GM23338 (cell line): ENCODE measurements around the gene UBFD1. TPM values are rescaled to one million over a fixed set of nuclear protein-coding genes. Genes with fewer than 3 reads are reported as not detected.

ENCODE experiments used
- ATAC-seq: fragments of 200-7000 bp; cut with Tn5 transposase; 3 replicates; pipeline ENCODE4 v1.9.1; 2020
- DNase-seq: peaks from one replicate; pipeline ENCODE4 v3.0.0-alpha.2; 2015; ENCODE audit warnings: low spot score
- H2AFZ ChIP-seq: fragments of 200-600 bp; sonication (generic); 2 replicates; pipeline ENCODE4 v1.8.0; 2016; ENCODE audit warnings: antibody characterized with exemption, mild to moderate bottlenecking, moderate library complexity
- H3F3A ChIP-seq: fragments of 200-600 bp; sonication (generic); replicated peaks from 2 replicates; pipeline ENCODE4 v1.8.0; 2017; ENCODE audit warnings: antibody characterized with exemption, mixed run types, low read depth
- H3K27ac ChIP-seq: fragments of 200-600 bp; sonication (generic); 2 replicates; pipeline ENCODE4 v1.6.1; 2016; ENCODE audit warnings: low read depth
- H3K27me3 ChIP-seq: fragments of 200-600 bp; sonication (generic); 2 replicates; pipeline ENCODE4 v1.8.0; 2016; ENCODE audit warnings: mild to moderate bottlenecking, mixed run types, moderate library complexity; ENCODE audit not compliant: insufficient read depth
- H3K36me3 ChIP-seq: fragments of 200-600 bp; sonication (generic); 2 replicates; pipeline ENCODE4 v1.8.0; 2016; ENCODE audit warnings: mild to moderate bottlenecking; ENCODE audit not compliant: insufficient read depth
- H3K4me1 ChIP-seq: fragments of 200-600 bp; sonication (generic); 2 replicates; pipeline ENCODE4 v1.8.0; 2016; ENCODE audit warnings: mild to moderate bottlenecking, moderate library complexity; ENCODE audit not compliant: insufficient read depth
- H3K4me2 ChIP-seq: fragments of 200-600 bp; sonication (generic); 2 replicates; pipeline ENCODE4 v1.7.1; 2017; ENCODE audit warnings: mixed run types
- H3K4me3 ChIP-seq: fragments of 200-600 bp; sonication (generic); 2 replicates; pipeline ENCODE4 v1.6.1; 2016; ENCODE audit warnings: mixed run types
- H3K79me2 ChIP-seq: fragments of 200-600 bp; sonication (generic); replicated peaks from 2 replicates; pipeline ENCODE4 v1.8.0; 2017; ENCODE audit warnings: mild to moderate bottlenecking; ENCODE audit not compliant: insufficient read depth
- H3K9me2 ChIP-seq: fragments of 200-600 bp; sonication (generic); 2 replicates; pipeline ENCODE4 v1.8.0; 2017; ENCODE audit not compliant: insufficient read depth
- H4K20me1 ChIP-seq: fragments of 200-600 bp; sonication (generic); replicated peaks from 2 replicates; pipeline ENCODE4 v1.8.0; 2017; ENCODE audit warnings: mild to moderate bottlenecking; ENCODE audit not compliant: insufficient read depth
- H3K27ac Mint-ChIP-seq: 2 replicates; pipeline ENCODE4 v1.8.0; 2020; ENCODE audit warnings: inconsistent platforms, mild to moderate bottlenecking, moderate library complexity, mixed read lengths
- H3K27me3 Mint-ChIP-seq: 3 replicates; pipeline ENCODE4 v1.8.0; 2022; ENCODE audit warnings: low read depth, mild to moderate bottlenecking, moderate library complexity, mixed read lengths, inconsistent platforms; ENCODE audit not compliant: insufficient read depth, poor library complexity
- H3K36me3 Mint-ChIP-seq: 3 replicates; pipeline ENCODE4 v1.8.0; 2021; ENCODE audit warnings: low read depth, mild to moderate bottlenecking, inconsistent platforms, moderate library complexity, mixed read lengths
- H3K4me1 Mint-ChIP-seq: 3 replicates; pipeline ENCODE4 v1.8.0; 2020; ENCODE audit warnings: mild to moderate bottlenecking, inconsistent platforms, mixed read lengths
- H3K4me3 Mint-ChIP-seq: 3 replicates; pipeline ENCODE4 v1.8.0; 2021; ENCODE audit warnings: moderate library complexity, mild to moderate bottlenecking, inconsistent platforms, mixed read lengths
- H3K9me3 Mint-ChIP-seq: 3 replicates; pipeline ENCODE4 v1.8.0; 2020; ENCODE audit warnings: moderate library complexity, mild to moderate bottlenecking, inconsistent platforms, mixed read lengths
- CREB1 ChIP-seq: fragments of 250-450 bp; sonication (Bioruptor Pico); IDR thresholded peaks from 2 replicates; pipeline ENCODE4 v1.5.0; 2020; ENCODE audit warnings: low read depth, mild to moderate bottlenecking, moderate library complexity
- ETS1 ChIP-seq: IDR thresholded peaks from 2 replicates; pipeline ENCODE4 v1.6.1; 2016; ENCODE audit warnings: antibody characterized with exemption
- EZH2 ChIP-seq: fragments of 200-600 bp; sonication (generic); IDR thresholded peaks from one replicate; pipeline ENCODE4 v1.8.0; 2017; ENCODE audit warnings: antibody characterized with exemption, mild to moderate bottlenecking, low read depth; ENCODE audit not compliant: unreplicated experiment
- NANOG ChIP-seq: IDR thresholded peaks from 2 replicates; pipeline ENCODE4 v1.6.1; 2016; ENCODE audit warnings: antibody characterized with exemption, borderline replicate concordance
- POLR2AphosphoS5 ChIP-seq: IDR thresholded peaks from 2 replicates; pipeline ENCODE4 v1.6.1; 2016; ENCODE audit warnings: antibody characterized with exemption, low read depth
- ZNF331 ChIP-seq: fragments of 250-450 bp; sonication (Bioruptor Pico); IDR thresholded peaks from 2 replicates; pipeline ENCODE4 v1.5.0; 2020; ENCODE audit warnings: low read depth, mild to moderate bottlenecking, moderate library complexity
- ZNF462 ChIP-seq: fragments of 250-450 bp; sonication (Bioruptor Pico); IDR thresholded peaks from 2 replicates; pipeline ENCODE4 v1.5.0; 2020; ENCODE audit warnings: mild to moderate bottlenecking, moderate library complexity
- polyA plus RNA-seq: library from polyadenylated mRNA; unstranded; fragments of >200 nt; fragmentation: Nextera tagmentation; extraction: Ambion mirVana; gene quantifications from 2 replicates; pipeline ENCODE4 v1.2.1, GENCODE V29; 2016
- total RNA-seq: library from RNA; depleted of rRNA; stranded (reverse); fragments of >200 nt; shearing (Covaris generic); gene quantifications from 2 replicates; pipeline ENCODE4 v1.2.3, GENCODE V29; 2014
- TF ChIP-seq, protein P1 (sequence below), 2 experiments: fragments of 200-600 bp in 1 of 2; sonication (generic) in 1 of 2; conservative IDR thresholded peaks; 2 replicates each; pipeline versions ENCODE4 v1.5.1 to v1.6.1; 2016 to 2017; ENCODE audit warnings: antibody characterized with exemption in 2 of 2, low read depth in 2 of 2, mild to moderate bottlenecking in 2 of 2, moderate library complexity in 1 of 2

The UBFD1 gene
- total and polyA plus RNA-seq, 2 experiments from 2014 or later, result 28.5 to 249 TPM

- Histone ChIP-seq H3K79me2 (peaks cover 39% of the 10 kb centered on the region), H4K20me1 (peaks cover 5% of the 10 kb centered on the region), H3K27ac (peak overlapping the region; percentile 100), H3F3A (peaks cover 27% of the 10 kb centered on the region), H3K9me2 (no peaks in the 10 kb centered on the region), H3K4me2 (peak overlapping the region; percentile 69; the same call in 1 of the 2 replicates), H3K36me3 (no peaks in the 10 kb centered on the region; the same call in none of the 2 replicates), H2AFZ (no peak overlapping the region), H3K4me1 (peaks cover 32% of the 10 kb centered on the region), H3K27me3 (no peaks in the 10 kb centered on the region), H3K4me3 (no peak overlapping the region)
- TF ChIP-seq ZNF331 (CRISPR knock-in tag) (no peak), CREB1 (CRISPR knock-in tag) (no peak), ETS1 (no peak), EZH2 (no peak), POLR2AphosphoS5 (no peak)
- TF ChIP-seq, protein P1, sequence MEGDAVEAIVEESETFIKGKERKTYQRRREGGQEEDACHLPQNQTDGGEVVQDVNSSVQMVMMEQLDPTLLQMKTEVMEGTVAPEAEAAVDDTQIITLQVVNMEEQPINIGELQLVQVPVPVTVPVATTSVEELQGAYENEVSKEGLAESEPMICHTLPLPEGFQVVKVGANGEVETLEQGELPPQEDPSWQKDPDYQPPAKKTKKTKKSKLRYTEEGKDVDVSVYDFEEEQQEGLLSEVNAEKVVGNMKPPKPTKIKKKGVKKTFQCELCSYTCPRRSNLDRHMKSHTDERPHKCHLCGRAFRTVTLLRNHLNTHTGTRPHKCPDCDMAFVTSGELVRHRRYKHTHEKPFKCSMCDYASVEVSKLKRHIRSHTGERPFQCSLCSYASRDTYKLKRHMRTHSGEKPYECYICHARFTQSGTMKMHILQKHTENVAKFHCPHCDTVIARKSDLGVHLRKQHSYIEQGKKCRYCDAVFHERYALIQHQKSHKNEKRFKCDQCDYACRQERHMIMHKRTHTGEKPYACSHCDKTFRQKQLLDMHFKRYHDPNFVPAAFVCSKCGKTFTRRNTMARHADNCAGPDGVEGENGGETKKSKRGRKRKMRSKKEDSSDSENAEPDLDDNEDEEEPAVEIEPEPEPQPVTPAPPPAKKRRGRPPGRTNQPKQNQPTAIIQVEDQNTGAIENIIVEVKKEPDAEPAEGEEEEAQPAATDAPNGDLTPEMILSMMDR (conservative IDR thresholded peaks at IDR 0.05; ENCODE audit: low read depth in 2 of 2), result peak; percentile 56 to 72
- no peaks in the 10 kb centered on the region for H3K9me3 Mint-ChIP-seq
- DNase-seq (peak; percentile 77), ATAC-seq (peak; percentile 70)
- peaks cover 15% of the 10 kb centered on the region for H3K4me1 Mint-ChIP-seq
- H3K27ac Mint-ChIP-seq, result peak overlapping the region; percentile 48; the same call in 1 of the 2 replicates
- peak overlapping the region; percentile 17; the same call in 2 of the 3 replicates for H3K4me3 Mint-ChIP-seq
- H3K27me3 Mint-ChIP-seq, result peaks cover 14% of the 10 kb centered on the region
- peaks cover 16% of the 10 kb centered on the region for H3K36me3 Mint-ChIP-seq
These were observed 39.7 kb downstream of the UBFD1 start for GRCh38 chr16:23597003-23597756.

GRCh38 chr16:23607726-23608125 is 50.2 kb downstream of the UBFD1 start:
- H3F3A ChIP-seq, result no peaks in the 10 kb centered on the region
- Mint-ChIP-seq H3K4me1 (no peaks in the 10 kb centered on the region), H3K4me3 (no peak overlapping the region), H3K27ac (no peak overlapping the region), H3K27me3 (no peaks in the 10 kb centered on the region), H3K9me3 (no peaks in the 10 kb centered on the region), H3K36me3 (peaks cover 41% of the 10 kb centered on the region)
- no peaks in the 10 kb centered on the region for H3K79me2 ChIP-seq
- no peak overlapping the region for H3K4me2 ChIP-seq
- H3K9me2 ChIP-seq, result no peaks in the 10 kb centered on the region
- H3K36me3 ChIP-seq, result peaks cover 46% of the 10 kb centered on the region; the same call in 1 of the 2 replicates
- H3K27ac ChIP-seq, result no peak overlapping the region
- no peaks in the 10 kb centered on the region; the same call in 1 of the 2 replicates for H4K20me1 ChIP-seq
- H3K4me1 ChIP-seq, result no peaks in the 10 kb centered on the region
- H3K27me3 ChIP-seq, result no peaks in the 10 kb centered on the region
- ATAC-seq, result no peak
- no peak for DNase-seq
- H2AFZ ChIP-seq, result no peak overlapping the region
- H3K4me3 ChIP-seq, result no peak overlapping the region
- TF ChIP-seq, protein P1 (conservative IDR thresholded peaks at IDR 0.05; ENCODE audit: low read depth in 2 of 2), result no peak
- TF ChIP-seq EZH2 (no peak), ZNF462 (no peak), NANOG (no peak), POLR2AphosphoS5 (no peak)
